Measurements from ENCODE around the gene ARHGAP24. TPM values are rescaled to one million over a fixed set of nuclear protein-coding genes. Genes with fewer than 3 reads are reported as not detected.
A peak's percentile ranks its signal among the peaks of the same experiment; 100 is the strongest.

The ARHGAP24 gene
- total and polyA plus RNA-seq, 10 of the 15 experiments (the other 5 are each of a cell fraction or from before 2014, with no cell fraction given) = 0.10 to 4.2 (median 0.52) TPM

DNA sequence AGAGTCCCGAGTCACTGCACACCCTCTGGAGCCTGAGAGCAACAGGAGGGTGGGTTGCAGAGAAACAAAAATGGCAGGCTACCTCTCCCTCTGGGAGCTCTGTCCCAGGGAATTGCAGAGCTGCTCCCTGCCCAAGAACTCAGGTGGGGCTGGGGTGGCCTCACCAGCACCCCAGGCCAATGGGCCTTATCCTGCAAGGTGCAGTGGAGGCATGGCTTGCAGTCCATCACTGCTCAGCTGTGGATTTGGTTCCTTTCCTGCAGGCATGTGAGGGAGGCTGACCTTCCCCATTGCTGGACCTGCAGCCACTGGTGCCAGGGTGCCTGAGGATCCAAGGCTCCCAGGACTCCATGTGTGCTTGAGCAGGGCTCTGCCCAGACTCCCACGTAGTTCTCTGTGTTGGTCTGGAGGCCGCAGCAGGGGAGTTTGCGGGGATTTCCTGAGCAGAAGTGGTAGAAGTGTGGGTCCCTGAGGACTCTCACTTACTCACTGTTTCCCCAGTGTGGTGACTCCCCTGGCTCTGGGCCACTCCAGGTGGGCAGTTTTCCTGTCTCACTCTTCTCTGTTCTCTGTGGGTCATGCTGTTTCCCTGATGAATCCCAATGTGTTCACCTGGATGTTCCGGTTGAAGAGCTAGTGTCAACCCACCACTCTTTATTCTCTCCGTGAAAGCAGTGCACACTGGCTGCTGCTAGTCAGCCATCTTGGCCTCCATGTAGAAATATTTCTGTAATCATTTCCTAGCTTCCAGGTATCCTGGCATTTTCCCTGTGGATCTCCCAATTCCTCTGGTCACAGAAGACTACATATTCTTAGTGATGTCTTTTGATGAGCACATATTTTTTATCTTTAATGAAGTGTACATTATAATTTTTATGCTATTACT is 82.3 kb downstream of the ARHGAP24 start:
- SMC1A ChIA-PET (ENCODE audit: uncharacterized antibody, unreplicated experiment) = interaction anchor here (0.6 to 2.5 kb wide), 9 partner anchors 9 to 222 kb away, joined by 3 to 9 read pairs (median 4); no protein-coding TSS in a partner anchor
- H2AFZ ChIP-seq (ENCODE audit: control insufficient read depth, low read depth, low read length) = no peak overlapping the region; the same call in 1 of the 2 replicates
- intact Hi-C loops (cut with micrococcal nuclease; ENCODE audit: unreplicated experiment) (loop anchor here (2.0 to 5.0 kb wide), 4 partner anchors 54 to 190 kb away; no protein-coding TSS in a partner anchor), in situ Hi-C loops (cut with MboI) (no loop called here)
- POLR2A ChIA-PET = no interaction called here
- no peaks in the 10 kb centered on the region for H4K20me1 ChIP-seq (ENCODE audit: control insufficient read depth, insufficient read depth)
- CTCF ChIA-PET = interaction anchor here (1.0 kb wide), 1 partner anchor 221 kb away, joined by 3 read pairs; no protein-coding TSS in a partner anchor
- peak overlapping the region; percentile 41 for H3K27ac ChIP-seq (ENCODE audit: control insufficient read depth, insufficient read depth)
- no peak overlapping the region for H3K9ac ChIP-seq (ENCODE audit: control insufficient read depth, insufficient read depth, low read length)
- H3K4me2 ChIP-seq (ENCODE audit: control insufficient read depth, insufficient read depth) = peak overlapping the region; percentile 33; the same call in 1 of the 2 replicates
- DNase-seq (ENCODE audit: low read depth, low spot score) (peak; percentile 68), FAIRE-seq (peak; percentile 84), ATAC-seq (peak; percentile 94)
- WGBS (ENCODE audit: insufficient coverage, insufficient replicate concordance, low lambda C conversion rate, missing lambda C conversion rate) = 16% methylated on average over 6 of the region's 6 CpGs
- RAD21 ChIA-PET (ENCODE audit: unreplicated experiment) = interaction anchor here (2.8 kb wide), 1 partner anchor 83 kb away, joined by 10 read pairs; the partner anchor contains the start of gene ARHGAP24
- BruUV-seq (replicated peaks) = no TSS peak
- H3K9me3 ChIP-seq (replicated peaks; ENCODE audit: control insufficient read depth, insufficient read depth, low read length) = peaks cover 9% of the 10 kb centered on the region; the same call in 2 of the 3 replicates
- peaks cover 27% of the 10 kb centered on the region for H3K4me1 ChIP-seq (ENCODE audit: control insufficient read depth, insufficient read depth, low read length)
- H3K27me3 ChIP-seq (replicated peaks in 1 of 2; ENCODE audit: control insufficient read depth in 2 of 2, insufficient read depth in 2 of 2, low read length in 1 of 2) = no peaks in the 10 kb centered on the region
- H3K36me3 ChIP-seq (ENCODE audit: control insufficient read depth in 2 of 2, insufficient read depth in 2 of 2, low read length in 1 of 2) = no peaks in the 10 kb centered on the region
- no peak overlapping the region for H3K4me3 ChIP-seq
- H3K79me2 ChIP-seq (ENCODE audit: control insufficient read depth, insufficient read depth, low read length) = no peaks in the 10 kb centered on the region
- TF ChIP-seq SPI1 (IDR thresholded peaks at IDR 0.05; ENCODE audit: borderline replicate concordance, insufficient read depth, low read depth, low read length) (peak; percentile 99), WRNIP1 (IDR thresholded peaks at IDR 0.05; ENCODE audit: borderline replicate concordance, low read depth, low read length) (no peak), ESRRA (IDR thresholded peaks at IDR 0.05; ENCODE audit: low read length) (no peak), CHD2 (IDR thresholded peaks at IDR 0.05; ENCODE audit: borderline replicate concordance, low read depth, low read length) (no peak), GATAD2B (conservative IDR thresholded peaks at IDR 0.05; ENCODE audit: low read depth) (peak; percentile 86; the same call in 1 of the 2 replicates), IKZF2 (IDR thresholded peaks at IDR 0.05) (peak; percentile 94 to 97), SMARCA5 (IDR thresholded peaks at IDR 0.05) (no peak)
- TF ChIP-seq, protein P1, sequence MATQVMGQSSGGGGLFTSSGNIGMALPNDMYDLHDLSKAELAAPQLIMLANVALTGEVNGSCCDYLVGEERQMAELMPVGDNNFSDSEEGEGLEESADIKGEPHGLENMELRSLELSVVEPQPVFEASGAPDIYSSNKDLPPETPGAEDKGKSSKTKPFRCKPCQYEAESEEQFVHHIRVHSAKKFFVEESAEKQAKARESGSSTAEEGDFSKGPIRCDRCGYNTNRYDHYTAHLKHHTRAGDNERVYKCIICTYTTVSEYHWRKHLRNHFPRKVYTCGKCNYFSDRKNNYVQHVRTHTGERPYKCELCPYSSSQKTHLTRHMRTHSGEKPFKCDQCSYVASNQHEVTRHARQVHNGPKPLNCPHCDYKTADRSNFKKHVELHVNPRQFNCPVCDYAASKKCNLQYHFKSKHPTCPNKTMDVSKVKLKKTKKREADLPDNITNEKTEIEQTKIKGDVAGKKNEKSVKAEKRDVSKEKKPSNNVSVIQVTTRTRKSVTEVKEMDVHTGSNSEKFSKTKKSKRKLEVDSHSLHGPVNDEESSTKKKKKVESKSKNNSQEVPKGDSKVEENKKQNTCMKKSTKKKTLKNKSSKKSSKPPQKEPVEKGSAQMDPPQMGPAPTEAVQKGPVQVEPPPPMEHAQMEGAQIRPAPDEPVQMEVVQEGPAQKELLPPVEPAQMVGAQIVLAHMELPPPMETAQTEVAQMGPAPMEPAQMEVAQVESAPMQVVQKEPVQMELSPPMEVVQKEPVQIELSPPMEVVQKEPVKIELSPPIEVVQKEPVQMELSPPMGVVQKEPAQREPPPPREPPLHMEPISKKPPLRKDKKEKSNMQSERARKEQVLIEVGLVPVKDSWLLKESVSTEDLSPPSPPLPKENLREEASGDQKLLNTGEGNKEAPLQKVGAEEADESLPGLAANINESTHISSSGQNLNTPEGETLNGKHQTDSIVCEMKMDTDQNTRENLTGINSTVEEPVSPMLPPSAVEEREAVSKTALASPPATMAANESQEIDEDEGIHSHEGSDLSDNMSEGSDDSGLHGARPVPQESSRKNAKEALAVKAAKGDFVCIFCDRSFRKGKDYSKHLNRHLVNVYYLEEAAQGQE (IDR thresholded peaks at IDR 0.05; ENCODE audit: low read depth, low read length) = 0 out of 2 replicates have a peak, but pooled peaks have one; percentile 42
- TF ChIP-seq, protein P2, sequence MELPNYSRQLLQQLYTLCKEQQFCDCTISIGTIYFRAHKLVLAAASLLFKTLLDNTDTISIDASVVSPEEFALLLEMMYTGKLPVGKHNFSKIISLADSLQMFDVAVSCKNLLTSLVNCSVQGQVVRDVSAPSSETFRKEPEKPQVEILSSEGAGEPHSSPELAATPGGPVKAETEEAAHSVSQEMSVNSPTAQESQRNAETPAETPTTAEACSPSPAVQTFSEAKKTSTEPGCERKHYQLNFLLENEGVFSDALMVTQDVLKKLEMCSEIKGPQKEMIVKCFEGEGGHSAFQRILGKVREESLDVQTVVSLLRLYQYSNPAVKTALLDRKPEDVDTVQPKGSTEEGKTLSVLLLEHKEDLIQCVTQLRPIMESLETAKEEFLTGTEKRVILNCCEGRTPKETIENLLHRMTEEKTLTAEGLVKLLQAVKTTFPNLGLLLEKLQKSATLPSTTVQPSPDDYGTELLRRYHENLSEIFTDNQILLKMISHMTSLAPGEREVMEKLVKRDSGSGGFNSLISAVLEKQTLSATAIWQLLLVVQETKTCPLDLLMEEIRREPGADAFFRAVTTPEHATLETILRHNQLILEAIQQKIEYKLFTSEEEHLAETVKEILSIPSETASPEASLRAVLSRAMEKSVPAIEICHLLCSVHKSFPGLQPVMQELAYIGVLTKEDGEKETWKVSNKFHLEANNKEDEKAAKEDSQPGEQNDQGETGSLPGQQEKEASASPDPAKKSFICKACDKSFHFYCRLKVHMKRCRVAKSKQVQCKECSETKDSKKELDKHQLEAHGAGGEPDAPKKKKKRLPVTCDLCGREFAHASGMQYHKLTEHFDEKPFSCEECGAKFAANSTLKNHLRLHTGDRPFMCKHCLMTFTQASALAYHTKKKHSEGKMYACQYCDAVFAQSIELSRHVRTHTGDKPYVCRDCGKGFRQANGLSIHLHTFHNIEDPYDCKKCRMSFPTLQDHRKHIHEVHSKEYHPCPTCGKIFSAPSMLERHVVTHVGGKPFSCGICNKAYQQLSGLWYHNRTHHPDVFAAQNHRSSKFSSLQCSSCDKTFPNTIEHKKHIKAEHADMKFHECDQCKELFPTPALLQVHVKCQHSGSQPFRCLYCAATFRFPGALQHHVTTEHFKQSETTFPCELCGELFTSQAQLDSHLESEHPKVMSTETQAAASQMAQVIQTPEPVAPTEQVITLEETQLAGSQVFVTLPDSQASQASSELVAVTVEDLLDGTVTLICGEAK (IDR thresholded peaks at IDR 0.05; ENCODE audit: borderline replicate concordance) = no peak
- TF ChIP-seq, protein P3, sequence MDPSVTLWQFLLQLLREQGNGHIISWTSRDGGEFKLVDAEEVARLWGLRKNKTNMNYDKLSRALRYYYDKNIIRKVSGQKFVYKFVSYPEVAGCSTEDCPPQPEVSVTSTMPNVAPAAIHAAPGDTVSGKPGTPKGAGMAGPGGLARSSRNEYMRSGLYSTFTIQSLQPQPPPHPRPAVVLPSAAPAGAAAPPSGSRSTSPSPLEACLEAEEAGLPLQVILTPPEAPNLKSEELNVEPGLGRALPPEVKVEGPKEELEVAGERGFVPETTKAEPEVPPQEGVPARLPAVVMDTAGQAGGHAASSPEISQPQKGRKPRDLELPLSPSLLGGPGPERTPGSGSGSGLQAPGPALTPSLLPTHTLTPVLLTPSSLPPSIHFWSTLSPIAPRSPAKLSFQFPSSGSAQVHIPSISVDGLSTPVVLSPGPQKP (IDR thresholded peaks at IDR 0.05; ENCODE audit: low read depth, low read length) = no peak
- TF ChIP-seq, protein P4, sequence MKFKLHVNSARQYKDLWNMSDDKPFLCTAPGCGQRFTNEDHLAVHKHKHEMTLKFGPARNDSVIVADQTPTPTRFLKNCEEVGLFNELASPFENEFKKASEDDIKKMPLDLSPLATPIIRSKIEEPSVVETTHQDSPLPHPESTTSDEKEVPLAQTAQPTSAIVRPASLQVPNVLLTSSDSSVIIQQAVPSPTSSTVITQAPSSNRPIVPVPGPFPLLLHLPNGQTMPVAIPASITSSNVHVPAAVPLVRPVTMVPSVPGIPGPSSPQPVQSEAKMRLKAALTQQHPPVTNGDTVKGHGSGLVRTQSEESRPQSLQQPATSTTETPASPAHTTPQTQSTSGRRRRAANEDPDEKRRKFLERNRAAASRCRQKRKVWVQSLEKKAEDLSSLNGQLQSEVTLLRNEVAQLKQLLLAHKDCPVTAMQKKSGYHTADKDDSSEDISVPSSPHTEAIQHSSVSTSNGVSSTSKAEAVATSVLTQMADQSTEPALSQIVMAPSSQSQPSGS (IDR thresholded peaks at IDR 0.05; ENCODE audit: low read length) = peak; percentile 91
